OCI-M1 (cell line): Measurements from ENCODE around the gene HDAC4.

Experiments
- DNase-seq: peaks from one replicate; lab custom pipeline; 2025; lab: John Stamatoyannopoulos, UW

The HDAC4 gene

GRCh38 chr2:239368906-239369552 lies 31.8 kb downstream of the HDAC4 start:
- DNase-seq, result no peak

DNA sequence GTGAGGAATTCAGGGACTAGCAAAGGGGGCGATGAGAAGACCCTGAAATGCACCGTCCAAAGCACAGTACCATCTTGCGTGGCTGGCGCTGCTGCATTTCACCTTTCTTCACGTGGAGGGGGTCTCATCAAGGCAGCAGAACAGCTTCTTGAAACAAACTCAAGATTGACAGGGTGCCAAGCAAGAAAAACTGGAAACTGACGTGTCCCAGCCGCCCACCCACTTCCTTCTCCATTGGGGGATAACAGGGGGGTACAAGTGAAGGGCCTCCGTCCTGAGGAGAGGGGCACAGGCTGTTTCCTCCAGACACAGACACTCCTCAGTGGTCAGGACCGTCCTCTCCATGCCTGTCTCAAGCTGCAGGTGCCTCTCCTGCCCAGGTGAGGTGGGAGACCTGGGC lies 32.5 kb downstream of the HDAC4 start:
- no peak for DNase-seq

DNA sequence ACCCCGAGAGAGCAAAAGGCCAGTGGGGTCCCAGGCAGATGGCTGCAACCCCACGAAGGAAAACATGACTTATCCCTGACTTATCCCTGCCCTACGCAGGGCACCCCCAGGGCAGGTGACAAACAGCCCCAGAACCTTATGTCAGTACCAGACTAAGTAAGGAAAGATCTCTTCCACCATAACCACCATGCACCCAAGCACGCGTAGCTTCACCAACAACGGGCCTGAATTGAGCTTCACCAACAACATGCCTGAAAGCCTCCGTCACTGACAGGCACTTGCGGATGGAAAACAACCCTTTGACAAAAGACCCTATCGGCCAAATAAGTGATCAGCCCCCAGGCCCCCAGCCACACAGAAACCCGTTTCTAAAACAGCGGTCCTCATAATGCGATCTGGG lies 34.1 kb downstream of the HDAC4 start:
- DNase-seq, result no peak

GRCh38 chr2:239365782-239366435 lies 34.9 kb downstream of the HDAC4 start:
- DNase-seq, result no peak

DNA sequence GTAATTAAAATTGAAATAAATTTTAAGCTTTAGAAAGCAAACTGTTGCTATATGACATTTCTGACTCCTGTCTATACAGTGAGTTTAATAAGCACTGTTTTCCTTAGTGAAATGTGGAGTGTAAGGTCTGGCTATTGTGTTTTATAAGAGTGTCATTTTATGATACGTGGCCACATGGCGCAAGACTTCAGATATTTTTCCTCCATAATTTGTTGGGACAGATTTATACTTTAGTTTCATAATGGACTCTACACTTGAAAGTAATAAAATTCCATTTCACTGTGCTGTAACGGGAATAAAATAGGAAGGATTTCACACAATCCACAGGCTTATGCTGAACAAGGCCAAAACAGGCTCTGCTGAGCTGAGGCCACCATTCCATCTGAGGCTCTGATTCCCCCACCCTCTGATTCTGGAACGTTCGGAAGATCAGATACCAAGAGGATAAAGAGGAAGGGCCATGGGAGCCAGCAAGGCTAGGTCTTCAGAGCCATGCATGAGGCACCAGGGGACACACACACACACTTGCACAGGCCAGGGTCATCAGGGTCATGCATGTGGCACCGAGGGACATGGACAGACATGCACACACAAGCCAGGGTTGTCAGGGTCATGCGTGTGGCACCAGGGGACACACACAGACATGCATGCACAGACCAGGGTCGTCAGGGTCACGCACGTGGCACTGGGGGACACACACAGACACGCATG lies 35.6 kb downstream of the HDAC4 start:
- DNase-seq, result no peak

DNA sequence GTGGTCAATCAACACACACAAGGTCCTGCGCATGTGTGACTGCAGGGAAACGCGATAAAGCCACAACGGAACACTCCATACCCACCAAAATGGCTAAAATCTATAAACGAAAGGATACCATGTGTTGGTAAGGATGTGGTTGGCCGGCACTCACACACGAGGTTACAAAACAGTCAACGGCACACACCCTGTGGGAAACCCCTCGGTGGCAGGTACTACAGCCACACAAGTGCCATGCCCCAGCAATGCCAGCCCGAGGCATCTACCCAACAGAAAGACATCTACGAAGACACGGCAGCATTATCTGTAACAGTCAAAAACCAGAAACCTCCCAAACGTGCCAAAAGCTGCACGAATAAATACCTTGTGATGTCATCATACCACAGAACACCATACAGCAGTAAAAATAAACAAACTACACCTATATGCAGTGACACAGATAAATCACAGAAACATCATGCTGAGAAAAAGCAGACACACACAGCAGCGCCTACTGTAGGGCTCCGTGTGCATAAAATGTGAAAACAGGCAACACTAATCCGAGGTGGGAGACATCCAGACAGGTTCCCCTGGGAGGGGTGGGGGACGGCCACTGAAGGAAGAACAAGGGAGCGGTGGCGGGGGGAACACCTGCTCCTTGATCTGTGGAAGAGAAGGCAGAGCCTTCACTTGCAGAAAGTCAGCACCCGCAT lies 36.7 kb downstream of the HDAC4 start:
- DNase-seq, result no peak

GRCh38 chr2:239362507-239362906 lies 38.3 kb downstream of the HDAC4 start:
- no peak for DNase-seq

DNA sequence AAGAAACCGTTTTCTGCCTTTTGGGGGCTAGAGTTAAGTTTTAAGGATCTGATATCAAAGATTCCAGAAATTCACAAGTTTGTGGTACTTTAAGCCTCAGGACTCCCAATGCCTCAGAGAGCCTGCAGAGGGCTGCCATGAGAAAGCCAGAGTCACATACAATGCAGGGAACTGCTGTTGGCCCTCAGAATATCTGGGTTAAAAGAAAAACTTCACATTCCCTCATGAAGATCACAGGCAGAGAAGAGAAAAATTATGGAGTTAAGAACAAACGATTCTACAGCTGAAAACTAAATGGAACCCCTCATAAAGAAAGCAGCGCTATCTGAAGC lies 39.5 kb downstream of the HDAC4 start:
- DNase-seq, result peak; percentile 4

DNA sequence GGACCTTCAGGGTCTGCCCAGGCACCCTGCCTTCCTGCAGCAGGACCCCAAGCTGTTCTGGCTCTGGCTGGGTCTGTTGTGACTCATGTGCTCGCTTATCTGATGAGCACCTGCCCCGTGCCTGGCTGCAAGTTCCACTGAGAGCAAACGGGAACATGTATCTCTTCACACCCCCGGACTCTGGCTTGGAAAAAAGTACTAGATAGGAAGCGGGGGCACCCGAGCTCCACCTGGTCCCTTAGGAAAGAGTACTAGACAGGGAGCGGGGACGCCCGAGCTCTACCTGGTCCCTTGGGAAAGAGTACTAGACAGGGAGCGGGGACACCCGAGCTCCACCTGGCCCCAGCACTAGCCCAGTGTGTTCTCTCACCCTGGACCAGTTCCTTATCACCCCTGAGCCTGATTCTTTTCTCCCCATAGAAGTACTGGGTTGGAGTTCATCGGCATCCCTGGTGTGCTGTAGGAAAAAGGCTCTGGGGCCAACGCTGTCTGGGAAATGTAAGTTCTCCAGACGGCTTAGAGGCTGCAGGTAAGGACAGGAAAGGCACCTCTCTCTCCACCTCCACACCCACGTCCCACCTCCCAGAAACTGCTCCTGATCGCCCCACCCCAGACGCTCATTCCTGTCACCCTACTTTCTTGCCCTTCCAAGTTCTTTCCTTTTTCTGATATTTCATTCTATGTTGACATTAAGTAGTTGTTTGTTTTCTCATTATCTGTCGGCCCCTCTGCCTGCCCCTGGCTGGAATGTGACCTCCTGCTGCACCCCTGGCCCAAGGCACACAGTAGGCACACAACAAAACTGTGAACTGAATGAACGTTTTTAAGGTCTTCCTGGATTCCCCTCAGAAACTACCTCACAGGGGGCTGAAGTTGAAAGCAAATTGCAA lies 40.2 kb downstream of the HDAC4 start:
- no peak for DNase-seq

DNA sequence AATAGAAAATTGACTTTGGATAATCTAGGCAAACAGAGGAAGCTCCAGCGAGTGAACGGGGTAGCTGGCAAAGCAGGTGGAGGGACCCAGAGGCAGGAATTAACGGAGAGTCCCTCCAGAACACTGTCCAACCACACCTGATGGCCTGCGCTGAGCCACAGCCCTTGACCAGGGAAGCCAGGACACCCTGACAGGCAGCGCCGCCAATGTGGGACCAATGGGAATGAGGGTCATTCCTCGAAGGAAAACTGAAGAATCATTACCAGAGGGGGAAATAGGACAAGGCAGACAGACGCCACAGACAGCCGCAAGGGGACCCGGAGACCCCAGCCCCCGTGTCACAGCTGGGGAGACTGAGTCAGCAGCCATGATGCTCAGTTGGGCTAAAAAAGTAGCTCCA lies 40.8 kb downstream of the HDAC4 start:
- DNase-seq, result no peak

DNA sequence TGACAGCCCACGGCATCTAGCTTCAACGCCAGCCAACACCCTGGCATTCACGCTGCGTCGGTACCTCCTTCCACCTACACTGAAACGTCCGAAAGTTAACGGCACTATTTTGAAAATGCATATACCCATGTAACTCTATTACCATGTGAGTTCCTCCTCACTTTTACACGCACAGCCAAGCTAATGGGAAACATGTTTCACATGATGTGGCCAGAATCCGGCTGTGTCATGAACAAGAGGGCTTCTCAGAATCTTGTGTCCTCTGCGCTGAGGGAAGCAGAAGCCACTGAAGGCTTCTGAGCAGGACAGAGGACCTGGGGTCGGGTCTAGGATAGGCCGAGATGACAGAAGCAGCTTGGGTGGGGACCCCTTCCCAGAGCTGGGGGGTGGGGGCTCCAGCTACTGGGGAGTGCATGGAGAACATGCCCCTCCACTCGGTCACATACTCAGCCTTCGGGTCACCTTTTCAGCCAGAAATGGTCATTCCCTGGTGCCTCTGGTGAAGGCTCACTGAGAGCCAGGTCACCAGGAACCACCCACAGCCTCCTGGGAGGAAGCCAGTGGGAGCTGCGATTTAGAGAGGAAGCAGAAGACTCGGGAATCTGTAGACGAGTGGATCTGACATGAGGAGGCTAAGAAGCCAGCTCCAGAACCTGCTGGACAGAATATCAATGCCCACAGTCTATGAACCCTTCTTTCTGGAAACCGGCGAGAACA lies 41.5 kb downstream of the HDAC4 start:
- DNase-seq, result no peak

- no peak for DNase-seq
Measured at GRCh38 chr2:239358062-239358754, 42.6 kb downstream of the HDAC4 start.

DNA sequence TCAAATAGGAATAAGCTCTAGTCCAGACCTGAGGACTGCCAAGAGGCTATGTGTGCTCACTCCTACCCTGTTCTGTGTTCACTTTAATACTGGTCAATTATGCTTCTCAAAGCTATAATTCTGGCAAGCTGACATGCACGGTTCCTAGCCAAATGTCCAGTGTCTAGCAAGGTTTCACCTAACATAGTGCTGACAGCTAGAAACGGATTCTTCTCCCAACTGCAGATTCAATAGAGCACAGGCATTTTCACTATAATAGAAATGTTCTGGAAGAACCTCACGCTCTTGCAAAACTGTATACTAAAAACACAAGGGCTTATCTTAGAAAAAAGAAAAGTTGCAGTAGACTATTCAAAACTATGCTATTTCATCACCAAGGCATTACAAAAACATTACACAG lies 45.1 kb downstream of the HDAC4 start:
- no peak for DNase-seq

DNA sequence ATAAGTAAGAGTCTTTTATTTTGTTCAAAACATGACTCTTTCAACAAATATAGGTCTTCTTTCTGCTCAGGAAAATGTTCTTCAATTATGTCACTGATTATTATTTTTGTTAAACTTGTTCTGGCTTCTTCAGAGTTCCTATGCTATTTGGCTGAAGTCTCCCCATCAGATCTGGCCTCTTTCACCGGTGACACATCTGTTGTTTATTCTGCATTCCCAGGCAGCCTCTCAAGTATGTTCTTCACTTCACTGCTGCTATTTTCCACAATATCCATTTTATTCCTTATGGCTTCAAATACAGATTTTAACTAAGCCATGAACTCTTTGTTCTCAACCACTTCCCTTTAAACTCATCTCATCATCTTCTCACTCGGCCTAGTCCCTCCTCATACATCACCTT lies 45.7 kb downstream of the HDAC4 start:
- DNase-seq, result no peak

- DNase-seq, result no peak
Measured at GRCh38 chr2:239354791-239355136, 46.1 kb downstream of the HDAC4 start.

DNA sequence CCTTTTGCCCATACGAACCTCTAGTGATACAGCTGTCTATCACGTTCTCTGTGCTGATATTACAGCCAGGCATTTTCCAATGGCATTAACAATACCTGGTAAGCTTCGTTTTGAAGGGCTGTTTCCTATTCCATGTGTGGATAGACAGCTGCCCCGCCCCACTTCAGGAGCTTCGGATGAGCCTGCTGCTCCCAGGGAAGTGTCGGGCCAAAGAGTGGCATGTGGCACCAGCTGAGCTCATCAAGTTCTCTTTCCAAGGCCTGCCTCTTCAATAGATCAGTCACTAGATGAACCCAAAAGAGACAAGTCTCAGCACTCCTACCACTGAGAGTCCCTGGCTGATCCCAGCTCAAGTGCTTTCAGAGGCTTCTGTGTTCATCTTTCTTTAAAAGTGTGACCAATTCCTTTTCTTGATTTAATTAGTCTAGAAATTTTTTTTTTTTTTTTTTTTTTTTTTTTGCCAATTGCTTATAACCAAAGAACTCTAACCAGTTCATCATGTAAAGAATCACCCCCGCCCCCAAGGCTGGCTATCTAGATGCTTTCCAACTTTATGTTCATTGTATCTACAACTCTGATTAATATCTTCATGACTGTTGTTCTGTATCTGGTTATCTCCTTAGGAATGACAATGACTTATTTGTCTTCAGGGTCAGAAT lies 46.6 kb downstream of the HDAC4 start:
- no peak for DNase-seq

DNA sequence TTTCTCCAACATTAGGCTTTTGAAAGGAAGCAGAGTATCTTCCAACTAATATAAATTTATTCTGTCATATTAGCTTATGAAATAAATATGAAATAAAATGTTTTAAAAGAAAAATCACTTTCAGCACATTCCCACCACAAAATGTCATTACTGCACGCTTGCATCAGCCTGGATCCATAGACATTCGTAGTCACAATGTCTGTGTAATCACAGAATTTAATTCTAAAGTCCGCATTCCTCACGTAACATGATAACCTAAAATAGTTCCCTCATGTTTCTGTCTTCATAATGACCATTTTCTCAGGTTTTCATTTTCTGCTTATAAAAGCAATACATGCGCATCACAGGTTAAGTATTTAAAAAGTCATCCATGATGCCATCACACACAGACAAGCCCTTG lies 47.1 kb downstream of the HDAC4 start:
- no peak for DNase-seq

GRCh38 chr2:239351687-239352086 lies 49.1 kb downstream of the HDAC4 start:
- no peak for DNase-seq

DNA sequence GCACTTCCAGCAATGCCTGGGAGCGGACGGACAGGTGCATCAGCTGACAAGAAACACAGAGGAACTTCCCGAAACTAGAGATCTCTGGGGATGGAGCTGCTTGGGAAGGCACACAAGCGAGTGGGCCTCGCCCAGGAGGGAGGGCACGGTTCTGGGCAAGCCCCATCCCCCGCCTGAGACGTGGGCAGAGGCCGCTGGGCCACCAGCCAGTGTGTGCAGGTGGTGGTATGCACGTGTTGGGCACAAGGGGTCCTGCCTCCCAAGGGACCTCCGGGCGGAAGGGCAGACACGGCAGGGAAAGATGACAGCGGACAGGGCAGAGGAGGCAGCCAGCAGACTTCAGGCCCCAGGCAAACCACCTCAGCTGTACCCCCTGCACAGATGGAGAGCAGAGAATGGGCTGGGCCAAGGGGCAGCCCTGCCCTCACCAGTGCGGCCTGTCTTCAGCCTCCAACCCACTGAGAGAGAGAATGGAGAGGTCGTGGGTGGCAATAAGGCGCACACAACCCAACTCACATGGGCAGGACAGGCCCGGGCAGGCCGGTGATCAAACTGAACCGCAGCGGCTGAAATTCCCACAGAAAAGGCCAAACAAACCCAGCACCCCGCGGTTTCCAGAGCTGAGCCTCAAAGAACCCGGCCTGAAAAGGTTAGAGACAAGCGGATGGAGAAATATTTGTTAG lies 51.2 kb downstream of the HDAC4 start:
- no peak for DNase-seq
